Motor neuron (in vitro differentiated cells): ENCODE data around the gene ATP2B1. TPM values are rescaled to one million over a fixed set of nuclear protein-coding genes. Genes with fewer than 3 reads are reported as not detected.
A peak's percentile ranks its signal among the peaks of the same experiment; 100 is the strongest.

Experiments
- ATAC-seq, 8 experiments: fragments of 200-7000 bp; cut with Tn5 transposase; replicated peaks in 6 of 8; 2 replicates each; pipeline ENCODE4 v1.8.0; 2021; ENCODE audit warnings: mild to moderate bottlenecking in 8 of 8, moderate library complexity in 8 of 8
- H3K27ac ChIP-seq, 2 donors: fragments of 250-450 bp; sonication (Bioruptor Pico); 2 replicates each; pipeline ENCODE4 v1.9.0; 2021; ENCODE audit warnings: antibody characterized with exemption in 2 of 2, mild to moderate bottlenecking in 2 of 2, moderate library complexity in 1 of 2
- H3K4me1 ChIP-seq, 2 donors: fragments of 250-450 bp; sonication (Bioruptor Pico); replicated peaks in 1 of 2; 2 replicates each; pipeline ENCODE4 v1.6.1; 2021; ENCODE audit warnings: antibody characterized with exemption in 2 of 2, mild to moderate bottlenecking in 2 of 2, moderate library complexity in 1 of 2
- H3K4me3 ChIP-seq, 5 donors: fragments of 250-450 bp; sonication (Bioruptor Pico); 2 replicates each; pipeline ENCODE4 v1.9.0; 2021; ENCODE audit warnings: antibody characterized with exemption in 5 of 5, mild to moderate bottlenecking in 5 of 5, moderate library complexity in 4 of 5
- WGBS, 10 experiments: fragments of 450-650 bp; shearing (Covaris generic); methylation state at CpG; one replicate each; pipeline ENCODE4 v1.0.0; 2022; 5-methylcytosine and 5-hydroxymethylcytosine counted together
- in situ Hi-C, 9 experiments: fragments of 400-800 bp; cut with MboI; loops; one replicate each; pipeline ENCODE4 v1.15.0; 2021; ENCODE audit warnings: low sequenced_read_pairs in 9 of 9, low pct_unique_long_range_greater_than_20kb in 2 of 9; ENCODE audit not compliant: unreplicated experiment in 9 of 9
- total RNA-seq, 8 experiments: library from RNA; unstranded; fragments of 300-600 nt; gene quantifications; 2 replicates each; pipeline versions ENCODE4 v1.2.3 to v1.2.4, GENCODE V29; 2022

Gene ATP2B1
- total RNA-seq, 8 experiments from 2014 or later = 54.8 to 107 (median 92.3) TPM

GRCh38 chr12:89551747-89552146, 156.9 kb downstream of the ATP2B1 start:
- ATAC-seq = no peak
- WGBS, 10 experiments = 79 to 100% (median 100%) methylated on average over 1 to 2 of the region's 2 CpGs; no CpG with 5 or more reads in 3 of the 10 experiments
- in situ Hi-C loops = loop anchor here in 1 of 9 experiments (25.0 kb wide), 1 partner anchor 1361 kb away; no protein-coding TSS in a partner anchor
- Histone ChIP-seq H3K27ac (no peak overlapping the region), H3K4me3 (no peak overlapping the region), H3K4me1 (no peaks in the 10 kb centered on the region)

GRCh38 chr12:89547101-89547500, 161.5 kb downstream of the ATP2B1 start:
- in situ Hi-C loops = loop anchor here in 4 of 9 experiments (10.0 to 25.0 kb wide), 5 partner anchors 158 to 1415 kb away; partner anchors contain the start of genes ATP2B1 (in 2 of the 4) and CCER1 (in 1 of the 4)
- H3K4me3 ChIP-seq = no peak overlapping the region
- H3K27ac ChIP-seq = no peak overlapping the region
- ATAC-seq = peak in 2 of 8 experiments; percentile 54 to 66
- peaks cover 0 to 6% of the 10 kb centered on the region in 2 donors for H3K4me1 ChIP-seq
- WGBS, 10 experiments = 13 to 100% (median 67%) methylated on average over 1 to 3 of the region's 4 CpGs; no CpG with 5 or more reads in 3 of the 10 experiments

GRCh38 chr12:89546151-89546550, 162.5 kb downstream of the ATP2B1 start:
- 20 to 100% (median 100%) methylated on average over 1 to 4 of the region's 4 CpGs for WGBS, 10 experiments
- no peak overlapping the region for H3K27ac ChIP-seq
- in situ Hi-C loops = loop anchor here in 4 of 9 experiments (10.0 to 25.0 kb wide), 5 partner anchors 159 to 1416 kb away; partner anchors contain the start of genes ATP2B1 (in 2 of the 4) and CCER1 (in 1 of the 4)
- H3K4me1 ChIP-seq = peaks cover 0 to 6% of the 10 kb centered on the region in 2 donors
- H3K4me3 ChIP-seq = no peak overlapping the region
- ATAC-seq = no peak

- H3K4me1 ChIP-seq = peaks cover 0 to 6% of the 10 kb centered on the region in 2 donors
- no peak overlapping the region for H3K4me3 ChIP-seq
- WGBS, 10 experiments = 0 to 88% (median 73%) methylated on average over 2 to 5 of the region's 6 CpGs; no CpG with 5 or more reads in 2 of the 10 experiments
- in situ Hi-C loops = loop anchor here in 4 of 9 experiments (10.0 to 25.0 kb wide), 5 partner anchors 160 to 1418 kb away; partner anchors contain the start of genes ATP2B1 (in 2 of the 4) and CCER1 (in 1 of the 4)
- H3K27ac ChIP-seq = no peak overlapping the region
- ATAC-seq = peak; percentile 30 to 69 (median 55)
Observed at GRCh38 chr12:89544681-89545184, 163.9 kb downstream of the ATP2B1 start.

- Histone ChIP-seq H3K4me3 (no peak overlapping the region), H3K27ac (no peak overlapping the region), H3K4me1 (peaks cover 0 to 6% of the 10 kb centered on the region in 2 donors)
- ATAC-seq = no peak
- in situ Hi-C loops = loop anchor here in 4 of 9 experiments (10.0 to 25.0 kb wide), 5 partner anchors 161 to 1418 kb away; partner anchors contain the start of genes ATP2B1 (in 2 of the 4) and CCER1 (in 1 of the 4)
- 71 to 100% (median 78%) methylated on average over 1 of the region's 1 CpG; no CpG with 5 or more reads in 7 of the 10 experiments for WGBS, 10 experiments
Observed at GRCh38 chr12:89544022-89544421, 164.6 kb downstream of the ATP2B1 start.

GRCh38 chr12:89542912-89543592, 165.6 kb downstream of the ATP2B1 start:
- H3K27ac ChIP-seq = no peak overlapping the region
- peaks cover 0 to 6% of the 10 kb centered on the region in 2 donors for H3K4me1 ChIP-seq
- peak; percentile 60 to 94 (median 76) for ATAC-seq
- in situ Hi-C loops = loop anchor here in 4 of 9 experiments (10.0 to 25.0 kb wide), 5 partner anchors 162 to 1419 kb away; partner anchors contain the start of genes ATP2B1 (in 2 of the 4) and CCER1 (in 1 of the 4)
- WGBS, 10 experiments = 0 to 39% (median 22%) methylated on average over 2 to 6 of the region's 6 CpGs; no CpG with 5 or more reads in 1 of the 10 experiments
- H3K4me3 ChIP-seq = no peak overlapping the region

- in situ Hi-C loops = loop anchor here in 4 of 9 experiments (10.0 to 25.0 kb wide), 5 partner anchors 163 to 1420 kb away; partner anchors contain the start of genes ATP2B1 (in 2 of the 4) and CCER1 (in 1 of the 4)
- ATAC-seq = no peak
- Histone ChIP-seq H3K4me3 (no peak overlapping the region), H3K27ac (no peak overlapping the region), H3K4me1 (peaks cover 0 to 6% of the 10 kb centered on the region in 2 donors)
- 85 to 100% (median 92%) methylated on average over 1 to 2 of the region's 2 CpGs; no CpG with 5 or more reads in 1 of the 10 experiments for WGBS, 10 experiments
Observed at GRCh38 chr12:89542236-89542635, 166.4 kb downstream of the ATP2B1 start.

- H3K4me1 ChIP-seq = peaks cover 0 to 6% of the 10 kb centered on the region in 2 donors
- H3K27ac ChIP-seq = no peak overlapping the region
- 53 to 100% (median 67%) methylated on average over 1 to 3 of the region's 3 CpGs; no CpG with 5 or more reads in 5 of the 10 experiments for WGBS, 10 experiments
- no peak for ATAC-seq
- no peak overlapping the region for H3K4me3 ChIP-seq
- in situ Hi-C loops = loop anchor here in 4 of 9 experiments (10.0 to 25.0 kb wide), 5 partner anchors 164 to 1422 kb away; partner anchors contain the start of genes ATP2B1 (in 2 of the 4) and CCER1 (in 1 of the 4)
Observed at GRCh38 chr12:89540586-89540985, 168.1 kb downstream of the ATP2B1 start.

GRCh38 chr12:89539426-89540223, 169.0 kb downstream of the ATP2B1 start:
- H3K4me3 ChIP-seq = no peak overlapping the region
- peaks cover 0 to 2% of the 10 kb centered on the region in 2 donors for H3K4me1 ChIP-seq
- no peak overlapping the region for H3K27ac ChIP-seq
- in situ Hi-C loops = loop anchor here in 4 of 9 experiments (10.0 to 25.0 kb wide), 5 partner anchors 165 to 1423 kb away; partner anchors contain the start of genes ATP2B1 (in 2 of the 4) and CCER1 (in 1 of the 4)
- ATAC-seq = no peak
- 25 to 100% (median 62%) methylated on average over 1 to 4 of the region's 5 CpGs; no CpG with 5 or more reads in 4 of the 10 experiments for WGBS, 10 experiments

GRCh38 chr12:89538897-89539296, 169.7 kb downstream of the ATP2B1 start:
- ATAC-seq = no peak
- in situ Hi-C loops = loop anchor here in 3 of 9 experiments (25.0 kb wide), 4 partner anchors 173 to 1423 kb away; partner anchors contain the start of genes ATP2B1 (in 1 of the 3) and CCER1 (in 1 of the 3)

More at GRCh38 chr12:89538897-89539296, 169.7 kb downstream of the ATP2B1 start:
- WGBS, 10 experiments = 67 to 100% (median 85%) methylated on average over 1 to 4 of the region's 4 CpGs
- Histone ChIP-seq H3K4me1 (no peaks in the 10 kb centered on the region), H3K4me3 (no peak overlapping the region), H3K27ac (no peak overlapping the region)
